ENCODE data around the gene SERPINB7. TPM values are rescaled to one million over a fixed set of nuclear protein-coding genes. Genes with fewer than 3 reads are reported as not detected.

SERPINB7 gene
- total and polyA plus RNA-seq, 2 of the 8 experiments (the other 6 are each of a cell fraction or from before 2014, with no cell fraction given), result not detected

- Histone ChIP-seq H3K4me2 (ENCODE audit: insufficient read depth in 1 of 2, low read depth in 2 of 2, low read length in 2 of 2) (no peak overlapping the region), H3K23me2 (ENCODE audit: low read depth, low read length) (no peaks in the 10 kb centered on the region), H3K27me3 (replicated peaks in 1 of 4; ENCODE audit: control insufficient read depth in 3 of 4, extremely low read depth in 1 of 4, insufficient read depth in 3 of 4, low read length in 3 of 4) (no peaks in the 10 kb centered on the region), H3K79me1 (ENCODE audit: low read depth, low read length) (no peaks in the 10 kb centered on the region), H3K56ac (replicated peaks; ENCODE audit: insufficient read length, low read depth, low read length) (no peak overlapping the region), H2BK12ac (ENCODE audit: low read depth, low read length) (no peak overlapping the region), H4K20me1 (replicated peaks in 1 of 2; ENCODE audit: control insufficient read depth in 1 of 2, insufficient read depth in 2 of 2, low read length in 2 of 2) (no peaks in the 10 kb centered on the region), H2BK120ac (replicated peaks; ENCODE audit: low read depth, low read length) (no peak overlapping the region), H2AFZ (ENCODE audit: low read length) (no peak overlapping the region), H3K4ac (replicated peaks; ENCODE audit: insufficient read length, low read depth, low read length) (no peak overlapping the region), H2BK20ac (ENCODE audit: low read length) (no peak overlapping the region), H2BK5ac (ENCODE audit: low read depth, low read length) (no peak overlapping the region), H4K8ac (ENCODE audit: extremely low read depth, insufficient read depth, low read length) (no peak overlapping the region), H3K4me3 (ENCODE audit: extremely low read depth in 1 of 4, insufficient read depth in 2 of 4, low read depth in 3 of 4, low read length in 4 of 4) (no peak overlapping the region), H2BK15ac (ENCODE audit: low read length) (no peak overlapping the region), H3K4me1 (replicated peaks in 1 of 4; ENCODE audit: control insufficient read depth in 3 of 4, insufficient read depth in 4 of 4, low read length in 3 of 4) (no peaks in the 10 kb centered on the region), H3K36me3 (ENCODE audit: control insufficient read depth in 2 of 4, insufficient read depth in 4 of 4, low read length in 3 of 4) (no peaks in the 10 kb centered on the region), H3K9ac (replicated peaks in 1 of 4; ENCODE audit: extremely low read depth in 1 of 4, low read depth in 3 of 4, low read length in 3 of 4) (no peak overlapping the region), H3K18ac (ENCODE audit: extremely low read depth, low read length) (no peak overlapping the region), H2AK5ac (ENCODE audit: low read depth, low read length) (no peak overlapping the region), H4K91ac (replicated peaks; ENCODE audit: insufficient read length, low read length) (no peak overlapping the region), H3K9me3 (ENCODE audit: insufficient read depth in 2 of 2, low read depth in 1 of 2, low read length in 1 of 2) (no peaks in the 10 kb centered on the region), H3K27ac (ENCODE audit: low read depth, low read length) (no peak overlapping the region), H3K79me2 (ENCODE audit: control insufficient read depth in 1 of 2, insufficient read depth in 2 of 2, low read length in 2 of 2) (no peaks in the 10 kb centered on the region), H3K23ac (ENCODE audit: insufficient read length) (no peak overlapping the region), H4K5ac (ENCODE audit: insufficient read length, low read depth, low read length) (no peak overlapping the region), H3K14ac (ENCODE audit: insufficient read length) (no peak overlapping the region)
- WGBS, 2 experiments (ENCODE audit: extremely low coverage in 1 of 2, insufficient coverage in 1 of 2, insufficient read length in 1 of 2, insufficient replicate concordance in 2 of 2, low coverage in 1 of 2, low lambda C conversion rate in 2 of 2, missing lambda C conversion rate in 1 of 2), result 92% methylated on average over 3 of the region's 3 CpGs; no CpG with 5 or more reads in 1 of the 2 experiments
- FAIRE-seq, result no peak
- POLR2A ChIA-PET (ENCODE audit: partially characterized antibody), result no interaction called here
- CTCF ChIA-PET (ENCODE audit: partially characterized antibody), result interaction anchor here (0.6 to 2.2 kb wide), 4 partner anchors 9 to 1384 kb away, joined by 3 to 5 read pairs (median 4); no protein-coding TSS in a partner anchor
- no peak for DNase-seq (ENCODE audit: low read depth in 1 of 2, low spot score in 2 of 2)
- no peak for TF ChIP-seq SRF (IDR thresholded peaks at IDR 0.05; ENCODE audit: low read depth, low read length)
Observed at GRCh38 chr18:63836456-63836855, 61.2 kb downstream of the SERPINB7 start.

Measured in H1 (cell line).